Right lobe of liver (tissue), 6 donors: ENCODE results near the gene PVALB. TPM values are rescaled to one million over a fixed set of nuclear protein-coding genes. Genes with fewer than 3 reads are reported as not detected.

Source experiments
- ATAC-seq, 4 donors: fragments of 200-7000 bp; cut with Tn5 transposase; one replicate each; pipeline ENCODE4 v1.9.1; 2020; ENCODE audit warnings: mild to moderate bottlenecking in 4 of 4, moderate library complexity in 4 of 4
- DNase-seq, 3 donors: peaks; one replicate each; pipeline ENCODE4 v3.0.0-alpha.2; 2020
- H3K27ac ChIP-seq, 3 donors: fragments of 200-600 bp; one replicate each; pipeline ENCODE4 v1.8.0; 2022
- H3K27me3 ChIP-seq, 2 donors: fragments of 200-600 bp; one replicate each; pipeline ENCODE4 v1.8.0; 2022
- H3K36me3 ChIP-seq, 4 donors: fragments of 200-600 bp; sonication (generic) in 1 of 4; one replicate each; pipeline versions ENCODE4 v1.5.1 to v1.8.0; 2017 to 2022; ENCODE audit warnings: control low read depth in 1 of 4
- H3K4me1 ChIP-seq, 4 donors: fragments of 200-600 bp; sonication (generic) in 1 of 4; one replicate each; pipeline versions ENCODE4 v1.5.1 to v1.8.0; 2017 to 2022; ENCODE audit warnings: control low read depth in 1 of 4
- H3K4me3 ChIP-seq, 3 donors: fragments of 200-600 bp; one replicate each; pipeline ENCODE4 v1.8.0; 2022
- H3K9me3 ChIP-seq, 4 donors: fragments of 200-600 bp; sonication (generic) in 1 of 4; one replicate each; pipeline versions ENCODE4 v1.5.1 to v1.8.0; 2017 to 2022; ENCODE audit warnings: control low read depth in 1 of 4
- CTCF ChIP-seq, 4 donors: fragments of 200-600 bp in 3 of 4; fragments of 450-650 bp in 1 of 4; IDR thresholded peaks; one replicate each; pipeline versions ENCODE4 v1.5.1 to v1.8.0; 2016 to 2022; ENCODE audit warnings: antibody characterized with exemption in 4 of 4, mild to moderate bottlenecking in 2 of 4
- POLR2A ChIP-seq: fragments of 450-650 bp; IDR thresholded peaks from one replicate; pipeline ENCODE4 v1.6.1; 2017; ENCODE audit warnings: antibody characterized with exemption, mild to moderate bottlenecking
- whole genome bisulfite sequencing: methylation state at CpG from one replicate; pipeline ENCODE4 v1.1.6; 2018; ENCODE audit warnings: low coverage, low lambda C conversion rate; ENCODE audit not compliant: insufficient coverage; ENCODE audit errors: missing lambda C conversion rate; 5-methylcytosine and 5-hydroxymethylcytosine counted together
- intact Hi-C, 2 donors: fragments of 100-400 bp; cut with DNase I; formaldehyde crosslinking; loops; one replicate each; pipeline versions ENCODE4 v1.11.2 to v1.14.1; 2022
- total RNA-seq, 6 experiments: library from RNA; depleted of rRNA in 2 of 6; stranded (reverse); fragments of >200 nt in 2 of 6; fragmentation: NEBNext Ultra II Directional in 3 of 6; extraction: Animal tissue kit (Norgen Biotek cat#: 25700) in 3 of 6; gene quantifications; one replicate each; pipeline versions ENCODE4 v1.1.0 to v1.2.4, GENCODE V29; 2016 to 2023
- donor health status: DM: no; HTN: yes; CAD: no.
- donor health status: DM: no; HTN: no; CAD: no.
- donor health status: DM: no; HTN: no; CAD: no.
- donor health status: DM: no; HTN: yes; CAD: no.
- donor health status: DM: no; HTN: yes; CAD: no.

Gene PVALB
- total RNA-seq, 6 experiments from 2014 or later: 0.59 to 1.7 (median 1.4) TPM; not detected in 2

- Histone ChIP-seq H3K4me1 (no peaks in the 10 kb centered on the region), H3K27ac (no peak overlapping the region), H3K36me3 (no peaks in the 10 kb centered on the region), H3K9me3 (no peaks in the 10 kb centered on the region), H3K4me3 (no peak overlapping the region), H3K27me3 (no peaks in the 10 kb centered on the region)
- no peak for DNase-seq
- ATAC-seq: no peak
- TF ChIP-seq CTCF (IDR thresholded peaks at IDR 0.05) (no peak), POLR2A (no peak)
- 69% methylated on average over 7 of the region's 7 CpGs for WGBS
- intact Hi-C loops: loop anchor here in 1 of 2 donors (10.0 kb wide), 1 partner anchor 179 kb away; no protein-coding TSS in a partner anchor
Observed at GRCh38 chr22:36795633-36796032, 21.2 kb downstream of the PVALB start.

- intact Hi-C loops: loop anchor here in 1 of 2 donors (10.0 kb wide), 1 partner anchor 184 kb away; no protein-coding TSS in a partner anchor
- ATAC-seq: peak in 1 of 4 donors; percentile 25
- H3K4me3 ChIP-seq: no peak overlapping the region
- no peaks in the 10 kb centered on the region for H3K4me1 ChIP-seq
- TF ChIP-seq CTCF (IDR thresholded peaks at IDR 0.05) (no peak), POLR2A (no peak)
- H3K27me3 ChIP-seq: no peaks in the 10 kb centered on the region
- H3K9me3 ChIP-seq: no peaks in the 10 kb centered on the region
- H3K27ac ChIP-seq: no peak overlapping the region
- no peaks in the 10 kb centered on the region for H3K36me3 ChIP-seq
- DNase-seq: no peak
- 5% methylated on average over 3 of the region's 7 CpGs for WGBS
Observed at GRCh38 chr22:36790648-36791047, 26.2 kb downstream of the PVALB start.

GRCh38 chr22:36787204-36787988 lies 29.4 kb downstream of the PVALB start:
- Histone ChIP-seq H3K9me3 (no peaks in the 10 kb centered on the region), H3K27me3 (no peaks in the 10 kb centered on the region), H3K36me3 (no peaks in the 10 kb centered on the region), H3K4me1 (no peaks in the 10 kb centered on the region), H3K4me3 (no peak overlapping the region), H3K27ac (no peak overlapping the region)
- TF ChIP-seq POLR2A (no peak), CTCF (IDR thresholded peaks at IDR 0.05) (no peak)
- WGBS: 57% methylated on average over 8 of the region's 17 CpGs
- ATAC-seq: no peak
- intact Hi-C loops: loop anchor here in 1 of 2 donors (10.0 kb wide), 1 partner anchor 187 kb away; no protein-coding TSS in a partner anchor
- DNase-seq: no peak

- Histone ChIP-seq H3K27me3 (no peaks in the 10 kb centered on the region), H3K4me3 (no peak overlapping the region), H3K36me3 (no peaks in the 10 kb centered on the region), H3K27ac (no peak overlapping the region), H3K9me3 (no peaks in the 10 kb centered on the region), H3K4me1 (no peaks in the 10 kb centered on the region)
- 40% methylated on average over 1 of the region's 2 CpGs for WGBS
- no peak for DNase-seq
- intact Hi-C loops: loop anchor here in 1 of 2 donors (10.0 kb wide), 1 partner anchor 191 kb away; no protein-coding TSS in a partner anchor
- TF ChIP-seq POLR2A (no peak), CTCF (IDR thresholded peaks at IDR 0.05) (no peak)
- no peak for ATAC-seq
Observed at GRCh38 chr22:36783743-36784142, 33.1 kb downstream of the PVALB start.
